Ecto neural progenitor cell (in vitro differentiated cells): ENCODE measurements around the gene XRCC5.

Experiments
- DNase-seq: peaks from one replicate; pipeline ENCODE4 v3.0.0-alpha.2; 2018; ENCODE audit warnings: low spot score

XRCC5 gene

DNA sequence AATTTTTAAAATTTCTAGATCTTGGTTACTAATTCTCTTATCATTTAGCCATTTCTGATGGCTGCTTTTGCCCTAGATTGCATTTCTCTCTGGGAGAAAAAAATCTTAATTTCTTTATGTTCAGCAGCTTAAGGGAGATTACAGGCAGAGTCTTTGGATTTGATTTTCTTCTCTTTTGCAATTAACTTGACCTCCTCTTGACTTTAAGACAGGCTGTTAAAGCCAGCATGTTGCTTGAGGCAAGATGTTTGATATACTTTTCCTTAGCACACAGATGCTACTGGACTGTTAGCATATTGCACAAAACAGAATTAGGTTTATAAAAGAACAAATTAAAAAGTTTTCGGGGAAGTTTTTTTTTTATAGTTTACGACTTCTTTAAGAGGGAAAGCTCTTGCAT lies 50.0 kb downstream of the XRCC5 start:
- no peak for DNase-seq

- DNase-seq, result no peak
These were observed 50.5 kb downstream of the XRCC5 start for GRCh38 chr2:216159646-216160045.

GRCh38 chr2:216160786-216161185 lies 51.6 kb downstream of the XRCC5 start:
- DNase-seq, result no peak

DNA sequence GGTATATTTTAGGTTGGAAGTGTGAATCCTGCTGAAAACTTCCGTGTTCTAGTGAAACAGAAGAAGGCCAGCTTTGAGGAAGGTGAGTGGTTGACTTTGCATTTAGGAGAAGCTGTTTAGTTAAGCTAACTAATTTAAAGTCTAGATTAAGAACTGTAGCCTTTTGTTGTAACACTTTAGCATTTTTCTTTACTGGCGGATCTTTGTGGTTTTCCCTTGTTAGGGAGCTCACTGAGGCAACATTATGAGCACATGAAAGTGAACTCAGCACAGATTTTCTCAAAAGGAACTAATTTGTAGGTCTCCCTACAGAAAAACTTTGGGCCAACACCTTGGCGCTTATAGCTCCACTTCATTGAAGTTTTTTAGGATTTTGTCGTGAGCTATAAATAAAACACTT lies 52.8 kb downstream of the XRCC5 start:
- DNase-seq, result no peak

DNA sequence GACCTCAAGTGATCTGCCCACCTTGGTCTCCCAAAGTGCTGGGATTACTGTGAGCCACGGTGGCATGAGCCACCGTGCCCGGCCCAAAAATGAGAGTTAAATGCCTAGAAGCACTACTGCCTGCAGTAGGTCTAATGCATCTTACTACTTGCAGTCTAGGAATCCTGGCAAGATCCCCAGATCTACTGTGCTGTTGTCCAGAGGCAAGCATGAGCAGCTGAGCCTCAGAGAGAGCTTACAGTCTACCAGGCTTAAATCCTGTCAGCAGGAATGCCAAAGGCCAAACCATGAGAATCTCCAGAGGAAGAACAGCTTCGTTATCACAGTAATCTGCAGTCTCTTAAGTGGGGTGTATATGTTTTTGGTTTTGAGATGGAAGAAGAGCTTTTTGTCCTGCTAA lies 54.4 kb downstream of the XRCC5 start:
- no peak for DNase-seq

GRCh38 chr2:216164087-216164486 lies 54.9 kb downstream of the XRCC5 start:
- DNase-seq, result no peak

- DNase-seq, result no peak
These were observed 55.4 kb downstream of the XRCC5 start for GRCh38 chr2:216164576-216164975.

DNA sequence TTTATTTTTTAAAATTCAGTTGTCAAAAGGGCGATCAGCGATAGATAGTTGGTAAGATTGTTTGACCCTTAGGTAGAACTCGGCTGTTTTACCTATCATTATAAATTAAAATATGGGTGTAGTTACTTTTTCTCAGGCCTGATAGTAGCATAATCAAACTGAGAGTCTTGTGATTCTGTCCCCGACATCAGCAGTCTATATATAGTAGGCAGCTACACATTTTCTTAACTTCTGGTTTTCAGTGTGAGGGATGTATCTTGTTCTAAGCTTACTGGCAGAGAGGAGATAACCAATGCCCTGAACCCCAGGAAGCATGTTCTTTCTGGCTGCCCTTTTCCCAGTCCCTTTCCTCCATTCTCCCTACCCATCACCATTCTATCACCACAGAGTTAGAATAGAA lies 56.6 kb downstream of the XRCC5 start:
- no peak for DNase-seq

DNA sequence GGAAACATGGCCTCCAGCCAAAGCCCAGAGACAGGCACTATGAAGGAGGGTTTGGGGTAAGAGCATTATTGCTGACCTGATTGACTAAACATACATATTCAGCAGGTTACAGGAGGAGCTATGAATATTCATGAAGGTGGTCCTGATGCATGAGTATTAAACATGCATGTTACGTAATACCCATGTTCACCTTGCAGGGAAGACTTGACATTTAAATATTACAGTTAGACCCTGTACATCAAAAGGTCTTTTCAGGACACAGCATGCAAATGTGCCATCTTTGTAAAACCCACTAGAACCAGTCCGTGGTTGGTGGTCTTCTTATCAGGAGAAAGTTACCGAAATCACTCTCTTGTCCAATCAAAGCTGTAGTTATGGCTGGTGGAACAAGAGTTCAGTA lies 59.9 kb downstream of the XRCC5 start:
- DNase-seq, result no peak

GRCh38 chr2:216170076-216170763 lies 61.1 kb downstream of the XRCC5 start:
- DNase-seq, result no peak

DNA sequence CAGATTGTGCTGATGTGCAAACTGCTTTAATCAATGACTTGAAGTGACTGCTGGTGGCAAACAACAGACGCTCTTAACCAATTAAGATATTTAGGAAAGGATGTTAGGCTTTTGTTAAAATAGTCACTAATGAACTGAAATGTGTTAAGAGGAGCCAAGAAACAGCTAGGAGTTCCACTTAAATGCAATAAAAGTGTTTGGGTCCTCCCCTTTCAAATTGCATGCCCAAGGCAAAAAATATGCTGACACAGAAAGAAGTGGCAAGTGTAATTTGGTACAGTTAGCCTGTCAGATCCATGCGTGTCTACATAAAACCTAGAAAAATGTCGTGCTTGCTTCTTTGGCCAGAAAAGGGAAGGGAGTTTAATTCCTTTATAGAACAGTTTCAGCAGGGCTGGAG lies 61.9 kb downstream of the XRCC5 start:
- DNase-seq, result no peak

DNA sequence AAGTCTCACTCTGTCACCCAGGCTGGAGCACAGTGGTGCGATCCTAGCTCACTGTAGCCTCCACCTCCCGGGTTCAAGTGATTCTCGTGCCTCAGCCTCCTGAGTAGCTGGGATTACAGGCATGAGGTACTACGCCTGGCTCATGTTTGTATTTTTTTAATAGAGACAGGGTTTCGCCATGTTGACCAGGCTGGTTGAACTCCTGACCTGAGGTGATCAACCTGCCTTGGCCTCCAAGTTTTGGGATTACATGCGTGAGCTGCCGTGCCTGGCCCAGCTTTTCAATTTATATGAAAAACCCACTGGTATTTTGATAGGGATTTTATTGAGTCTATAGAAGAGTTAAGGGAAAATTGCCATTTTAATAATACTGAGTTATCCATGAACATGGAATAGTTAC lies 63.3 kb downstream of the XRCC5 start:
- no peak for DNase-seq

GRCh38 chr2:216179015-216179414 lies 69.9 kb downstream of the XRCC5 start:
- DNase-seq, result no peak

DNA sequence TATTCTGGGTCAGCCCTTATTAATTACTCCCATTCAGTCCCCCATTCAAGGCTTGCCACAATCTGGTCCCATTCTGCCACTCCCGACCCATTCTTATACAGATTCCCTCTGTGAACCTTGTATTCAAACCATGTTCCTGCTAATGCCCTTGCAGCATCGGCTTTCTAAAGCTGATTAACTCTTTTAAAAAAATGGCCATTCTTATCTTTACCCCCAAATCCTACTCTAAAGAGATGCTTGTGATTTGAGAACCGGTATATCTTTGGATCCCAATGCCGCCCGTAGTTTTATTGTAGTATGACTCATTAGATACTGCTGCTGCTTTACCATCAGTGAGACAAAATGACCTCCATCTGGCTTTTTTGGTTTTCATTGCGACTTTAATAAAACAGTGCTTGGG lies 72.2 kb downstream of the XRCC5 start:
- no peak for DNase-seq

DNA sequence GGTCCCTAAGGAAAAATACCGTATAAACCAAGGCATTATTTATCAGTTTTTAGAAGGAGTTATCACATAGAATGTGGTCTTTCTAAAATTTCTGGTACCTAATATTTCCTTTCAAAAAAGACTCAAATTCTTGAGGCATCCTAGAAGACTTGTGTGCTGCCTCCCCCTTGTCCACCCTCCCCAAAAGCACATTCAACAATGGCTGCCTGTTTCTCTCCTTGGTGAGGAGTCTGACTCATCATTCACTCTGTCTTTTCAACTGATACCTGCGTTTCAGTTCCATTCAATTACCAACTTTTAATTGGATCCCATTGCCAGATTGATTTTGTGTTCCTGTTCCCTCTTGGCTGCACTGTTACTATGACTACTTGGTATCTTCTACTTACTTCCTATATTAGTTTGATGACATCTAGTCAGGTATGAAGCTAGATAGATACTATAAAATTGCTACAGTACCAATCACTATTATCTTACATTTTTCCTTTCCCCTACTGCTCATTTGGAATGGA lies 72.9 kb downstream of the XRCC5 start:
- no peak for DNase-seq

DNA sequence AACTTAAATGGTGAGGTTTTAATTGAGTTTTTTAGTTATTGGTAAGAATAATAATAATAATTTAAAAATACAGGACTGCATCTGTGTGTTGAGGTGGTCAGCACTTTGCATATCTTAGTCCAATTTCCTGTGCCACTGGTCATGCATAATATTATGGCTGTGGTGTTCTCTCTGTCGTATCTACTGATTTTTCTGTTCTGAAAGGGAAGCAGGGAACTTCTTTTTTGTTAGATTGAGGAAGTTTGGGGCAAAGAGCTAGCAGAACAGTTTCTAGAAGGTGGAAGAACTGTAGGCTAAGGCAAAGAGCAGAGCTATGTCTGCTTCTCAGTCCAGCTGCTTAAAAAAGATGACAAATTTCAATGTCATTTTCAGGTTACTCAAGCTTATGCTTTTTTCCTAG lies 74.3 kb downstream of the XRCC5 start:
- no peak for DNase-seq

DNA sequence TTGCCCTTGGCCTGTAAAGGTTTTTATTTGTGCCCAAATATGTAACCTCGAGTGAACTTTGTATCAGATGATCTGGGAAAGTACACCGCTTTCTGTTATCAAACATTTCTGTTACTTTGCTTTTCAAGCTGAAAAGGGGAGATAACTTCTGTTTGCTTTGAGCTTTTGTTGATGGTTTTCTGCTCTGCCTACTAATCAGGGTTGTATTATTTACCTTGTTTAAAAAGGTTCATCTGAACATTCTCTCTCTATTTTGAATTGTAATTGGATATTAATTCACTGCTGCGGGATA lies 79.4 kb downstream of the XRCC5 start:
- DNase-seq, result no peak

- DNase-seq, result no peak
These were observed 79.8 kb downstream of the XRCC5 start for GRCh38 chr2:216188956-216189355.

DNA sequence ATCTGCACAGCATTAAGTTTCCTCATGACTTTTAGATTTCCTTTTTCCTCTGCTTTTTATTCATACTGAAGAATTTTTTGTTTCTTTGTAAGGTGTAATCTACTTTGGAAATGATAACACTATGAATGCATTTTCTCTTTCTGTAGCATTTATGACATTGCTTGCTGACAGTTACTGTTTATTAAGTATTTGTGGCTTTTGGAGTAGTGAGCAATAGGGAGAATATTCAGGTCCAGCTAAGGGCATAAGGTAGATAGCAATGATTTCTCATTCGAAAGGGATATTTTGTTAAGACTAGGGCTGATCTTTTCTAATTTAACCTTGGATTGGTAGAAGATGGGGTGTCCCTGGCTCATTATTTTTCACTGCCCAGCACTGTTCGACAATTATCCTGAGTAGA lies 80.3 kb downstream of the XRCC5 start:
- no peak for DNase-seq

DNA sequence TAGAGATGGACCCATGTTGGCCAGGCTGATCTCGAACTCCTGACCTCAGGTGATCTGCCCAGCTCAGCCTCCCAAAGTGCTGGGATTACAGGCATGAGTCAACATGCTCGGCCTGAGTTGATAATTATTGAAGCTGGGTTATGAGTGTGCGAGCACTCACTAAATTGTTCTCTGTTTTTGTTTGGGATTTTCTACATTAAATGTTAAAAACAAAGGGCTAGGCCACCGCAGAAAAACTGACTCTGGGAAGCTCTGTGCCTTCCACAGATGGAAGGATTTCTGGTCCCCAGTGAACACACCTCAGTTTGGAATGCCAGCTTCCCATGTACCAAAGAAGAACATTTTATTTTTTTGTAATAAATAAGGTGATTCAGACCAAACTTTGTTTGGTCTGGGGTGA lies 83.0 kb downstream of the XRCC5 start:
- no peak for DNase-seq

- no peak for DNase-seq
These were observed 83.8 kb downstream of the XRCC5 start for GRCh38 chr2:216192931-216193330.

DNA sequence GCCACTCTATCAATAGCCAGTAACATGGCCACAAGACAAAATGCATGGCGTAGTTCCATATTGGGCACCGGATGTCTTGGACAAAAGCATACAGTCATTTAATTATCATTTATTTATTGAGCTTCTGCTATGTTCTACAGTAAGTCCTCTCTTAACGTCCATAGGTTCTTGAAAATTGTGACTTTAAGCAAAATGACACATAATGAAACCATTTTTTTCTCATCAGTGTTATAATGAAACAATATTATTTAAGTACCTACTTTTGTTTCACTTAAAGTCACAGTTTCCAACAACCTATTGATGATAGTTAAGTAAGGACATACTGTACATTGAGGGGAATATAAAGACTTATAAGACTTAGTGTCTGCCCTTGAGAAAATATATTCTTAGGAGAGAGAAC lies 84.9 kb downstream of the XRCC5 start:
- no peak for DNase-seq

- DNase-seq, result no peak
These were observed 85.4 kb downstream of the XRCC5 start for GRCh38 chr2:216194561-216194960.

DNA sequence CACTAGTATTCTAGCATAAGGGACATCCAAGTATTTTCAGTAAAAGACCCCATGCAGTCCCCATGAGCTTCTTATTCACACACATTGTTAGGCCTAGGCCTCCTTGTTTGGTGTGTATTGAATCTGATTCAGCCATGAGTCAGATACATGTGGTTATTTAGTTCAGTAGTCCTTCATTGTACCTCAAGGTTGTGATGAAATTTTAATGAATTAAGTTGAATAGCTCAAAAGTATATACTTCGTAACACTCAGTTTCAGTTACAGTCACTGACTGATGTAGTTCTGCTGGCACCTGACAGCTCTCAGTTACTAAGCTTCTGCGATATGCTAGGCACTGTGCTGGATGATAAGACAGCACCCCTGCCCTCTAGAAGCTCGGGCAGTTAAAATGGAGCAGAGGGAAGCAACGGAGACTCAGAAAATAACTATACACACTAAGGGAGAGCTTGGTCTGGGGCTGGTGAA lies 86.4 kb downstream of the XRCC5 start:
- DNase-seq, result no peak
